Ishikawa (cell line): Measurements from ENCODE around the gene TMEM178B.

Source experiments
- CREB1 ChIP-seq: IDR thresholded peaks from 2 replicates; pipeline ENCODE4 v1.6.1; 2012; ENCODE audit warnings: low read depth
- EGR1 ChIP-seq: IDR thresholded peaks from 2 replicates; pipeline ENCODE4 v1.6.1; 2012
- EP300 ChIP-seq: IDR thresholded peaks from 2 replicates; pipeline ENCODE4 v1.6.1; 2012; ENCODE audit warnings: borderline replicate concordance
- FOXM1 ChIP-seq: IDR thresholded peaks from 2 replicates; pipeline ENCODE4 v1.6.1; 2012; ENCODE audit warnings: low read depth, borderline replicate concordance
- MAX ChIP-seq: IDR thresholded peaks from 2 replicates; pipeline ENCODE4 v1.6.1; 2012
- TAF1 ChIP-seq: IDR thresholded peaks from 2 replicates; pipeline ENCODE4 v1.6.1; 2012; ENCODE audit warnings: low read depth, mild to moderate bottlenecking
- TCF12 ChIP-seq: IDR thresholded peaks from 2 replicates; pipeline ENCODE4 v1.6.1; 2012; ENCODE audit warnings: low read depth
- YY1 ChIP-seq: IDR thresholded peaks from 2 replicates; pipeline ENCODE4 v1.6.1; 2012; ENCODE audit warnings: low read depth

GRCh38 chr7:141198194-141198958 is 124.5 kb downstream of the TMEM178B start:
- TF ChIP-seq TAF1, result no peak
- TF ChIP-seq TCF12, result no peak
- no peak for TF ChIP-seq YY1
- TF ChIP-seq EGR1, result no peak
- no peak for TF ChIP-seq MAX
- TF ChIP-seq CREB1, result no peak
- TF ChIP-seq EP300, result no peak
- TF ChIP-seq FOXM1, result no peak
